Measurements from ENCODE around the gene CNST.

DNA sequence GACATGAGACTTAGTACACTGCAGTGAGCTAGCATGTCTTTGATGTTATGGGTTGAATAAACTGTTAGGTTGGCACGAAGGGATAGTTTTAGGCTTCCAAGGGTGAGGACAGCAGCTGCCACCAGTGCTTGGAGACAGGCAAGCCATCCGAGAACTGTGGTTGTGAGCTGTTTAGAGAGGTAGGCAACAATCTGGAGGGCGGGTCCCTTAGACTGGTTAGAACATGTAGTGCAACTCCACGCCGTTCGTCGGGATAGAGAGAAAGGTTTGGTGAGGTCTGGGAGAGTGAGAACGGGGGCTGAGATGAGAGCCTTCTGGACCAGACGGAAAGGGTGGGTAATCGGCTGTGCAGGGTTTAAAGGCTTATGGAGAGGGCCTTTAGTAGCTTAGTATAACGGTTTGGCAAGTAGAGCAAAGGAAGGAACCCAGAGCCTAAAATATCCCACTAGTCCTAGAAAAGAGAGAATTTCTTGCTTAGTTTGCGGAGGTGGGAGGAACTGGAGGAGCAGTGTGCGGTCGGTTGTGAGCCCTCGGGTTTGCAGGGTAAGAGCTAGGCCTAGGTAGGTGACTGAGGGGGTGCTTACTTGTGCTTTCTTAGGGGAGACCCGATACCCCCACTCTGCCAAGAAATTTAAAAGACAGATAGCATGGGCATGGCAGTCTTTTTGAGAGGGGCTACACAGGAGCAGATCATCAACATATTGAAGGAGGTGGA lies 72.8 kb downstream of the CNST start:
- TF ChIP-seq YY1 (IDR thresholded peaks at IDR 0.05; ENCODE audit: insufficient read depth, insufficient read length) (no peak), ZNF274 (IDR thresholded peaks at IDR 0.05; ENCODE audit: low read depth, low read length) (no peak)

All from NT2/D1 (cell line).